GM12878 (cell line): ENCODE results near the gene MYH10. TPM values are rescaled to one million over a fixed set of nuclear protein-coding genes. Genes with fewer than 3 reads are reported as not detected.

Experiments
- BACH1 ChIP-seq: fragments of 450-650 bp; IDR thresholded peaks from 2 replicates; pipeline ENCODE4 v1.6.1; 2017; ENCODE audit warnings: mild to moderate bottlenecking, borderline replicate concordance
- BCL11A ChIP-seq: IDR thresholded peaks from 2 replicates; pipeline ENCODE4 v1.6.1; 2011; ENCODE audit warnings: low read depth, low read length
- BCLAF1 ChIP-seq: fragments of 450-650 bp; IDR thresholded peaks from 2 replicates; pipeline ENCODE4 v1.6.1; 2017; ENCODE audit warnings: antibody characterized with exemption, mild to moderate bottlenecking, moderate library complexity
- BMI1 ChIP-seq: fragments of 450-650 bp; IDR thresholded peaks from 2 replicates; pipeline ENCODE4 v1.6.1; 2016; ENCODE audit warnings: mild to moderate bottlenecking, moderate library complexity, borderline replicate concordance
- CBFB ChIP-seq: IDR thresholded peaks from 2 replicates; pipeline ENCODE4 v1.6.1; 2016; ENCODE audit warnings: antibody characterized with exemption, low read depth
- EP300 ChIP-seq, 2 experiments: fragments of 150-350 bp in 1 of 2; IDR thresholded peaks; 2 replicates each; pipeline ENCODE4 v1.6.1; 2011 to 2012; ENCODE audit warnings: low read depth in 2 of 2, low read length in 2 of 2, borderline replicate concordance in 1 of 2, improper control_type of control experiment in 1 of 2, inconsistent platforms in 1 of 2; ENCODE audit not compliant: control insufficient read depth in 1 of 2
- HDAC2 ChIP-seq: fragments of 200-600 bp; sonication (generic); IDR thresholded peaks from 2 replicates; pipeline ENCODE4 v1.6.1; 2017
- MTA2 ChIP-seq: fragments of 450-650 bp; IDR thresholded peaks from 2 replicates; pipeline ENCODE4 v1.6.1; 2016; ENCODE audit warnings: low read depth, mild to moderate bottlenecking, moderate library complexity
- RAD51 ChIP-seq: fragments of 450-650 bp; IDR thresholded peaks from 2 replicates; pipeline ENCODE4 v1.6.1; 2016; ENCODE audit warnings: moderate library complexity, mild to moderate bottlenecking, inconsistent platforms
- SMAD1 ChIP-seq: fragments of 450-650 bp; IDR thresholded peaks from 2 replicates; pipeline ENCODE4 v1.6.1; 2018; ENCODE audit warnings: mild to moderate bottlenecking, low read depth; ENCODE audit not compliant: partially characterized antibody
- SMARCA5 ChIP-seq: fragments of 450-650 bp; IDR thresholded peaks from 2 replicates; pipeline ENCODE4 v1.6.1; 2017; ENCODE audit warnings: mild to moderate bottlenecking
- STAT3 ChIP-seq: IDR thresholded peaks from 2 replicates; pipeline ENCODE4 v1.6.1; 2011; ENCODE audit warnings: low read depth, low read length, improper control_type of control experiment
- ZBTB40 ChIP-seq: fragments of 450-650 bp; IDR thresholded peaks from 2 replicates; pipeline ENCODE4 v1.6.1; 2016; ENCODE audit warnings: mild to moderate bottlenecking, moderate library complexity, borderline replicate concordance
- ZNF24 ChIP-seq: fragments of 450-650 bp; IDR thresholded peaks from 2 replicates; pipeline ENCODE4 v1.6.1; 2017; ENCODE audit warnings: antibody characterized with exemption, mild to moderate bottlenecking
- polyA plus RNA-seq, 11 experiments: library from polyadenylated mRNA; depleted of rRNA in 4 of 11; unstranded in 6 of 11; stranded (reverse) in 5 of 11; fragments of >200 nt; fragmentation: Nextera tagmentation in 4 of 11; fragmentation: Illumina TruSeq in 1 of 11; extraction: Ambion mirVana in 4 of 11; extraction: Trizol in 1 of 11; gene quantifications; 1 replicate in 1 of 11; 2 replicates in 10 of 11; pipeline versions ENCODE4 v1.2.1 to v1.2.3, GENCODE V29; 2011 to 2016; ENCODE audit warnings: inconsistent platforms in 2 of 11, missing spikeins in 2 of 11, low read depth in 1 of 11
- total RNA-seq, 4 experiments: library from RNA; depleted of rRNA in 3 of 4; stranded (reverse); fragments of >200 nt in 3 of 4; fragmentation: Illumina TruSeq in 1 of 4; extraction: Trizol in 1 of 4; gene quantifications; 2 replicates each; pipeline versions ENCODE4 v1.2.1 to v1.2.3, GENCODE V29; 2013 to 2021
- TF ChIP-seq, protein P1 (sequence below): fragments of 450-650 bp; conservative IDR thresholded peaks from 2 replicates; pipeline ENCODE4 v1.6.1; 2017; ENCODE audit warnings: mild to moderate bottlenecking, moderate library complexity
- TF ChIP-seq, protein P2 (sequence below): fragments of 450-650 bp; IDR thresholded peaks from 2 replicates; pipeline ENCODE4 v1.6.1; 2017; ENCODE audit warnings: mild to moderate bottlenecking
- TF ChIP-seq, protein P3 (sequence below), 3 experiments: IDR thresholded peaks in 2 of 3; conservative IDR thresholded peaks in 1 of 3; 2 replicates each; pipeline ENCODE4 v1.5.1; 2011; ENCODE audit warnings: low read depth in 3 of 3, low read length in 3 of 3, mild to moderate bottlenecking in 3 of 3, control low read depth in 2 of 3, moderate library complexity in 2 of 3, inconsistent platforms in 1 of 3, mixed read lengths in 1 of 3; ENCODE audit not compliant: control insufficient read depth in 2 of 3, insufficient read depth in 1 of 3; ENCODE audit errors: extremely low read depth in 1 of 3

Gene MYH10
- total and polyA plus RNA-seq, 10 of the 15 experiments (the other 5 are each of a cell fraction or from before 2014, with no cell fraction given) = 0.33 to 7.1 (median 1.0) TPM

GRCh38 chr17:8479431-8479947 is 151.0 kb downstream of the MYH10 start (continued):
- no peak for TF ChIP-seq ZBTB40
- no peak for TF ChIP-seq BCLAF1
- TF ChIP-seq RAD51 = no peak
- no peak for TF ChIP-seq STAT3
- no peak for TF ChIP-seq ZNF24
- no peak for TF ChIP-seq CBFB
- TF ChIP-seq BCL11A = no peak
- TF ChIP-seq BMI1 = no peak
- TF ChIP-seq EP300 (IDR thresholded peaks at IDR 0.05; ENCODE audit: borderline replicate concordance in 1 of 2, control insufficient read depth in 1 of 2, low read depth in 2 of 2, low read length in 2 of 2) = no peak
- no peak for TF ChIP-seq HDAC2
- TF ChIP-seq SMAD1 = no peak
- TF ChIP-seq, protein P1, sequence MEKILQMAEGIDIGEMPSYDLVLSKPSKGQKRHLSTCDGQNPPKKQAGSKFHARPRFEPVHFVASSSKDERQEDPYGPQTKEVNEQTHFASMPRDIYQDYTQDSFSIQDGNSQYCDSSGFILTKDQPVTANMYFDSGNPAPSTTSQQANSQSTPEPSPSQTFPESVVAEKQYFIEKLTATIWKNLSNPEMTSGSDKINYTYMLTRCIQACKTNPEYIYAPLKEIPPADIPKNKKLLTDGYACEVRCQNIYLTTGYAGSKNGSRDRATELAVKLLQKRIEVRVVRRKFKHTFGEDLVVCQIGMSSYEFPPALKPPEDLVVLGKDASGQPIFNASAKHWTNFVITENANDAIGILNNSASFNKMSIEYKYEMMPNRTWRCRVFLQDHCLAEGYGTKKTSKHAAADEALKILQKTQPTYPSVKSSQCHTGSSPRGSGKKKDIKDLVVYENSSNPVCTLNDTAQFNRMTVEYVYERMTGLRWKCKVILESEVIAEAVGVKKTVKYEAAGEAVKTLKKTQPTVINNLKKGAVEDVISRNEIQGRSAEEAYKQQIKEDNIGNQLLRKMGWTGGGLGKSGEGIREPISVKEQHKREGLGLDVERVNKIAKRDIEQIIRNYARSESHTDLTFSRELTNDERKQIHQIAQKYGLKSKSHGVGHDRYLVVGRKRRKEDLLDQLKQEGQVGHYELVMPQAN = no peak
- TF ChIP-seq BACH1 = no peak
- TF ChIP-seq, protein P2, sequence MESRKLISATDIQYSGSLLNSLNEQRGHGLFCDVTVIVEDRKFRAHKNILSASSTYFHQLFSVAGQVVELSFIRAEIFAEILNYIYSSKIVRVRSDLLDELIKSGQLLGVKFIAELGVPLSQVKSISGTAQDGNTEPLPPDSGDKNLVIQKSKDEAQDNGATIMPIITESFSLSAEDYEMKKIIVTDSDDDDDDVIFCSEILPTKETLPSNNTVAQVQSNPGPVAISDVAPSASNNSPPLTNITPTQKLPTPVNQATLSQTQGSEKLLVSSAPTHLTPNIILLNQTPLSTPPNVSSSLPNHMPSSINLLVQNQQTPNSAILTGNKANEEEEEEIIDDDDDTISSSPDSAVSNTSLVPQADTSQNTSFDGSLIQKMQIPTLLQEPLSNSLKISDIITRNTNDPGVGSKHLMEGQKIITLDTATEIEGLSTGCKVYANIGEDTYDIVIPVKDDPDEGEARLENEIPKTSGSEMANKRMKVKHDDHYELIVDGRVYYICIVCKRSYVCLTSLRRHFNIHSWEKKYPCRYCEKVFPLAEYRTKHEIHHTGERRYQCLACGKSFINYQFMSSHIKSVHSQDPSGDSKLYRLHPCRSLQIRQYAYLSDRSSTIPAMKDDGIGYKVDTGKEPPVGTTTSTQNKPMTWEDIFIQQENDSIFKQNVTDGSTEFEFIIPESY = no peak
- TF ChIP-seq, protein P3, sequence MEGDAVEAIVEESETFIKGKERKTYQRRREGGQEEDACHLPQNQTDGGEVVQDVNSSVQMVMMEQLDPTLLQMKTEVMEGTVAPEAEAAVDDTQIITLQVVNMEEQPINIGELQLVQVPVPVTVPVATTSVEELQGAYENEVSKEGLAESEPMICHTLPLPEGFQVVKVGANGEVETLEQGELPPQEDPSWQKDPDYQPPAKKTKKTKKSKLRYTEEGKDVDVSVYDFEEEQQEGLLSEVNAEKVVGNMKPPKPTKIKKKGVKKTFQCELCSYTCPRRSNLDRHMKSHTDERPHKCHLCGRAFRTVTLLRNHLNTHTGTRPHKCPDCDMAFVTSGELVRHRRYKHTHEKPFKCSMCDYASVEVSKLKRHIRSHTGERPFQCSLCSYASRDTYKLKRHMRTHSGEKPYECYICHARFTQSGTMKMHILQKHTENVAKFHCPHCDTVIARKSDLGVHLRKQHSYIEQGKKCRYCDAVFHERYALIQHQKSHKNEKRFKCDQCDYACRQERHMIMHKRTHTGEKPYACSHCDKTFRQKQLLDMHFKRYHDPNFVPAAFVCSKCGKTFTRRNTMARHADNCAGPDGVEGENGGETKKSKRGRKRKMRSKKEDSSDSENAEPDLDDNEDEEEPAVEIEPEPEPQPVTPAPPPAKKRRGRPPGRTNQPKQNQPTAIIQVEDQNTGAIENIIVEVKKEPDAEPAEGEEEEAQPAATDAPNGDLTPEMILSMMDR (IDR thresholded peaks at IDR 0.05 in 2 of 3, conservative IDR thresholded peaks at IDR 0.05 in 1 of 3; ENCODE audit: control insufficient read depth in 2 of 3, extremely low read depth in 1 of 3, insufficient read depth in 1 of 3, low read depth in 3 of 3, low read length in 3 of 3) = no peak
- TF ChIP-seq SMARCA5 = no peak
- TF ChIP-seq MTA2 = no peak
- TF ChIP-seq, all 136 proteins: peak for 0
